ENCODE data around the gene SQOR.

Gene SQOR

DNA sequence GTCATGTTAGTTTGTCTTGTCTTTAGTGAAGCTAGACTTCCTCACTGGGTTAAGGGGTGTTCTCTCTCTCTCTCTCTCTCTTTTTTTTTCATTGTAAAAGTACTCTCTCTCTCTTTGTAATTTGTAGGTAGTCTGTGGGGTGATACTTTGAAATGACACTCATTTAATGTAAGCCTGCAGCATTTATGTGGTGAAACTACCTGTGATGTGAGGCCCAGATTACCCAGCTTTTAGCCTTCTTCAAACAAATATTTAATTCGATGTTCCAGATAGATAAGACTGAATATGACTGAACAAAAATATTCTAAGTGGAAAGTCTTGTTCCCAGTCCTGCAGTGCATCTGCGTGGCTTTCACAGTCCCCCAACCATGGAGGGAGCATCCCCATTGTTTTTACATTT, 49.7 kb downstream of the SQOR start:
- H3K4me1 ChIP-seq (ENCODE audit: low read length): no peaks in the 10 kb centered on the region
- H3K4me2 ChIP-seq (ENCODE audit: low read length): no peak overlapping the region
- no peaks in the 10 kb centered on the region for H3K9me3 ChIP-seq (ENCODE audit: insufficient read depth, low read length)
- H3K27ac ChIP-seq (ENCODE audit: low read length): no peak overlapping the region
- no peak overlapping the region for H3K4me3 ChIP-seq (ENCODE audit: low read length)
- no peaks in the 10 kb centered on the region for H3K27me3 ChIP-seq (ENCODE audit: low read depth, low read length)
- H2AFZ ChIP-seq (ENCODE audit: low read depth, low read length): no peak overlapping the region
- TF ChIP-seq, protein P1, sequence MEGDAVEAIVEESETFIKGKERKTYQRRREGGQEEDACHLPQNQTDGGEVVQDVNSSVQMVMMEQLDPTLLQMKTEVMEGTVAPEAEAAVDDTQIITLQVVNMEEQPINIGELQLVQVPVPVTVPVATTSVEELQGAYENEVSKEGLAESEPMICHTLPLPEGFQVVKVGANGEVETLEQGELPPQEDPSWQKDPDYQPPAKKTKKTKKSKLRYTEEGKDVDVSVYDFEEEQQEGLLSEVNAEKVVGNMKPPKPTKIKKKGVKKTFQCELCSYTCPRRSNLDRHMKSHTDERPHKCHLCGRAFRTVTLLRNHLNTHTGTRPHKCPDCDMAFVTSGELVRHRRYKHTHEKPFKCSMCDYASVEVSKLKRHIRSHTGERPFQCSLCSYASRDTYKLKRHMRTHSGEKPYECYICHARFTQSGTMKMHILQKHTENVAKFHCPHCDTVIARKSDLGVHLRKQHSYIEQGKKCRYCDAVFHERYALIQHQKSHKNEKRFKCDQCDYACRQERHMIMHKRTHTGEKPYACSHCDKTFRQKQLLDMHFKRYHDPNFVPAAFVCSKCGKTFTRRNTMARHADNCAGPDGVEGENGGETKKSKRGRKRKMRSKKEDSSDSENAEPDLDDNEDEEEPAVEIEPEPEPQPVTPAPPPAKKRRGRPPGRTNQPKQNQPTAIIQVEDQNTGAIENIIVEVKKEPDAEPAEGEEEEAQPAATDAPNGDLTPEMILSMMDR (IDR thresholded peaks at IDR 0.05; ENCODE audit: low read depth, low read length): no peak
- no peak for TF ChIP-seq EZH2phosphoT487 (IDR thresholded peaks at IDR 0.05; ENCODE audit: low read depth)
- H3K9ac ChIP-seq (ENCODE audit: low read length): no peak overlapping the region
- no peaks in the 10 kb centered on the region for H3K79me2 ChIP-seq (ENCODE audit: low read length)
- H4K20me1 ChIP-seq (ENCODE audit: insufficient read depth, low read length): no peaks in the 10 kb centered on the region
- H3K36me3 ChIP-seq (replicated peaks; ENCODE audit: low read depth, low read length): no peaks in the 10 kb centered on the region

DNA sequence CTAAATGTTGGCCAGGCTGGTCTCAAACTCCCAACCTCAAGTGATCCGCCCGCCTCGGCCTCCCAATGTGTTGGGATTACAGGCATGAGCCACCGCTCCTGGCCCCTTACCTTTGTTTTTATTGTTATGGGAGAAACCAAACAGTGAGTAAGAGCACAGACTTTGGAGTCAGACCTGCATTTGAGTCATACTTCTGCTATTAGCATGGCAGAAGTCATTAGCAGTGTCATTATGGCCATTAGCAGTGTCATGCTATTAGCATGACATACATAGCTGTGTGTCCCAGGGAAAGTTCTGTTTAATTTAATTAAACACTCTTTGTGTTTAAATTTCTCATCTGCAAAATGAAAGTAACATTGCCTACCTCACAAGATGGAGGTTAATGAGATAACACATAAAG, 54.8 kb downstream of the SQOR start:
- H3K27ac ChIP-seq (ENCODE audit: low read length): no peak overlapping the region
- no peaks in the 10 kb centered on the region for H3K79me2 ChIP-seq (ENCODE audit: low read length)
- no peaks in the 10 kb centered on the region for H3K36me3 ChIP-seq (replicated peaks; ENCODE audit: low read depth, low read length)
- no peaks in the 10 kb centered on the region for H4K20me1 ChIP-seq (ENCODE audit: insufficient read depth, low read length)
- H2AFZ ChIP-seq (ENCODE audit: low read depth, low read length): no peak overlapping the region
- no peaks in the 10 kb centered on the region for H3K4me1 ChIP-seq (ENCODE audit: low read length)
- no peaks in the 10 kb centered on the region for H3K27me3 ChIP-seq (ENCODE audit: low read depth, low read length)
- no peak overlapping the region for H3K4me3 ChIP-seq (ENCODE audit: low read length)
- no peak overlapping the region for H3K9ac ChIP-seq (ENCODE audit: low read length)
- no peak overlapping the region for H3K4me2 ChIP-seq (ENCODE audit: low read length)
- TF ChIP-seq, protein P1 (IDR thresholded peaks at IDR 0.05; ENCODE audit: low read depth, low read length): no peak
- TF ChIP-seq EZH2phosphoT487 (IDR thresholded peaks at IDR 0.05; ENCODE audit: low read depth): no peak
- H3K9me3 ChIP-seq (ENCODE audit: insufficient read depth, low read length): no peaks in the 10 kb centered on the region

DNA sequence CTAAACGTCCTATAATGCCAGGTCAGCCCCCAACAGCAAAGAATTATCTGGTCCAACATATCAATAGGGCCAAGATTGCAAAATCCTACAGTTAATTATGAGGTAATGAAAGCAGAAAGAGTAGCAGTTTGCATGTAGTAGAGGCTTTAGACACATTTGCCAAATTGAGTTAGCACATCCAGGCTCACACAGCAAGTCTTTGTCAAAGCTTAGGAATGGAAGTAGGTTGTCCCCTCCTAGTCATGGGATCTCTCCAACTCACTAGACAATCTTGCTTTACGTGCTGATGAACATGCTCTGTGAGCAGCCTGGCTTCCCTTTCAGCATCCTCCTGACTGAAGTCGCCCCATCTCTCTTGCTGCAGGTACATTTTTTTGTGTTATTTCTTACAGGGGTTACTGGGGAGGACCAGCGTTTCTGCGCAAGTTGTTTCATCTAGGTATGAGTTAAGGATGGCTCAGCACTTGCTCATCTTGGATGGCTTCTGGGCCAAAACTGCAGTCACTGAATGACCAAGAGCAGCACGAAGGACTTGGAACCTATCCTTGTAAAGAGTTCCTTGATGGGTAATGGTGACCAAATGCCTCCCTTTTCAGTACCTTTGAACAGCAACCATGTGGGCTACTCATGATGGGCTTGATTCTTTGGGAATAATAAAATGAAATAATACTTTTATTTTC, 55.9 kb downstream of the SQOR start:
- Histone ChIP-seq H3K4me2 (ENCODE audit: low read length) (no peak overlapping the region), H4K20me1 (ENCODE audit: insufficient read depth, low read length) (no peaks in the 10 kb centered on the region), H3K9me3 (ENCODE audit: insufficient read depth, low read length) (no peaks in the 10 kb centered on the region), H3K27me3 (ENCODE audit: low read depth, low read length) (no peaks in the 10 kb centered on the region), H3K27ac (ENCODE audit: low read length) (no peak overlapping the region), H2AFZ (ENCODE audit: low read depth, low read length) (no peak overlapping the region), H3K79me2 (ENCODE audit: low read length) (no peaks in the 10 kb centered on the region), H3K4me1 (ENCODE audit: low read length) (no peaks in the 10 kb centered on the region), H3K4me3 (ENCODE audit: low read length) (no peak overlapping the region), H3K9ac (ENCODE audit: low read length) (no peak overlapping the region), H3K36me3 (replicated peaks; ENCODE audit: low read depth, low read length) (no peaks in the 10 kb centered on the region)
- TF ChIP-seq, protein P1 (IDR thresholded peaks at IDR 0.05; ENCODE audit: low read depth, low read length): no peak
- TF ChIP-seq EZH2phosphoT487 (IDR thresholded peaks at IDR 0.05; ENCODE audit: low read depth): no peak

- no peak overlapping the region for H3K27ac ChIP-seq (ENCODE audit: low read length)
- H3K79me2 ChIP-seq (ENCODE audit: low read length): no peaks in the 10 kb centered on the region
- no peaks in the 10 kb centered on the region for H3K36me3 ChIP-seq (replicated peaks; ENCODE audit: low read depth, low read length)
- no peaks in the 10 kb centered on the region for H4K20me1 ChIP-seq (ENCODE audit: insufficient read depth, low read length)
- H3K9ac ChIP-seq (ENCODE audit: low read length): no peak overlapping the region
- no peak overlapping the region for H3K4me3 ChIP-seq (ENCODE audit: low read length)
- peaks cover 4% of the 10 kb centered on the region for H3K4me1 ChIP-seq (ENCODE audit: low read length)
- no peaks in the 10 kb centered on the region for H3K9me3 ChIP-seq (ENCODE audit: insufficient read depth, low read length)
- H3K27me3 ChIP-seq (ENCODE audit: low read depth, low read length): no peaks in the 10 kb centered on the region
- no peak overlapping the region for H2AFZ ChIP-seq (ENCODE audit: low read depth, low read length)
- no peak overlapping the region for H3K4me2 ChIP-seq (ENCODE audit: low read length)
- TF ChIP-seq EZH2phosphoT487 (IDR thresholded peaks at IDR 0.05; ENCODE audit: low read depth): no peak
- TF ChIP-seq, protein P1 (IDR thresholded peaks at IDR 0.05; ENCODE audit: low read depth, low read length): no peak
Measured at GRCh38 chr15:45701108-45701507, 66.3 kb downstream of the SQOR start.

Data from OCI-LY3 (cell line).